Activated CD4-positive, alpha-beta T cell treated with anti-CD3 and anti-CD28 coated beads for 24 hours (primary cell): ENCODE data around the gene MRPS27.
"Not testable (repeated sequence)": the region's sequence is repeated elsewhere in the genome, so short reads cannot be mapped to it uniquely, and the experiment has no call there.

ENCODE experiments used
- DNase-seq, 2 donors: peaks; one replicate each; pipeline ENCODE4 v3.0.0-alpha.2; 2020; ENCODE audit warnings: low read depth in 2 of 2

The MRPS27 gene

DNA sequence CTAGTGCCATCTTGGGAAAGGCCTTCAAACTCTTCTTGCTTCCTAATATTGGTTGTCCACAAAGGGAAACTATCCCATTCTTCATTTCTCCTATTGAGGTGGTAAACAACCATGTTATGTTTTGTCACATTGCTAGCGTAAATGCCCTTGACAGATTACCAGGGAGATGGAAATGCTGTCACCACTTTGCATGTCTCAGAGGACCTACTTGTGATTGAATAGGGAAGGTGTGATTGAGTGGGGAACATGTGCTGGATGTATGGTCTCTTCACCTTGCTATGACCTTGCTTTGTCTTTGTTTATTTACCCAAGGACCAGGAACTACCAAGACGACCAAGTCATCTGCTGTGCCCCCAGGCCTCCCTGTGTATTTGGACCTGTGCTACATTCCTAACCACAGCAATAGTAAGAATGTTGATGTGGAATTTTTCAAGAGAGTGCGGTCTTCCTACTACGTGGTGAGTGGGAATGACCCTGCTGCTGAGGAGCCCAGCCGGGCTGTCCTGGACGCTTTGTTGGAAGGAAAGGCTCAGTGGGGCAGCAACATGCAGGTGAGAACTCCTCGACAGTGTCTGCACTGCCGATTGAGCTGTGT is 116.7 kb downstream of the MRPS27 start:
- DNase-seq, result no peak

DNA sequence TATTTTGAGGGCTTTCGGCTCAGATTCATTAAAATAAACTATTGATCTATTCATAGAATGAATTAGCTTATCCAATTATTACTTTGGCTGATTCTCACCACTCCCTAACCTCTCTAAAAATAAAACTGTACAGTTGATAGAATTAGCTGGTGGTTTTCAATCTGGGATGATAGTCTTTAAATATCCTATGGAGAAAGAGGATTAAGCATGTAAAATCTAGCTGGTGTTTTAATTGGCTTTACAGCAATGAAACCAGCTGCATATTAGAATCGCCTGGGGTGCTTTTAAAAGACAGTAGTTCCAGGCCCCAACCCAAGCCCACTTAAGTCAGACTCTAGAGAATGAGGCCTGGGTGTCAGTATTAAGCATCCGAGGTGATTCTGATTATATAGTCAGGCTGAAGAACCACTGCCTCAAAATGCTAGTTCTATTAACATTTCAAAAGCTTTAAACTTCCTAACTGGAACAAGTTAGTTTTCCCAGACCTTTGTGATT is 117.7 kb downstream of the MRPS27 start:
- DNase-seq, result no peak

GRCh38 chr5:72199681-72200080 is 120.4 kb downstream of the MRPS27 start:
- DNase-seq, result no peak

GRCh38 chr5:72197393-72197792 is 122.6 kb downstream of the MRPS27 start:
- no peak for DNase-seq

DNA sequence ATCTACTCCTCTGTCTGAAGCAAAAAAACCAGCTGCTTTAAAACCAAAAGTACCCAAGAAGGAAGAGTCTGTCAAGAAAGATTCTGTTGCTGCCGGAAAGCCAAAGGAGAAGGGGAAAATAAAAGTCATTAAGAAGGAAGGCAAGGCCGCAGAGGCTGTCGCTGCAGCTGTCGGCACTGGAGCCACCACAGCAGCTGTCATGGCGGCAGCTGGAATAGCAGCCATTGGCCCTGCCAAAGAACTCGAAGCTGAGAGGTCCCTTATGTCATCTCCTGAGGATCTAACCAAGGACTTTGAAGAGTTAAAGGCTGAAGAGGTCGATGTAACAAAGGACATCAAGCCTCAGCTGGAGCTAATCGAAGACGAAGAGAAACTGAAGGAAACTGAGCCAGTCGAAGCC is 124.5 kb downstream of the MRPS27 start:
- DNase-seq, result no peak

DNA sequence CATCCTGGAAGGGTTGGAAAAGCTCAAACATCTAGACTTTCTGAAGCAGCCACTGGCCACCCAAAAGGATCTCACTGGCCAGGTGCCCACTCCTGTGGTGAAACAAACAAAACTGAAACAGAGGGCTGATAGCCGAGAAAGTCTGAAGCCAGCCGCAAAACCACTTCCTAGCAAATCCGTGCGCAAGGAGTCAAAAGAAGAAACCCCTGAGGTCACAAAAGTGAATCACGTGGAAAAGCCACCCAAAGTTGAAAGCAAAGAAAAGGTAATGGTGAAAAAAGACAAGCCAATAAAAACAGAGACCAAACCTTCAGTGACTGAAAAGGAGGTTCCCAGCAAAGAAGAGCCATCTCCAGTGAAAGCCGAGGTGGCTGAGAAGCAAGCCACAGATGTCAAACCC is 125.2 kb downstream of the MRPS27 start:
- DNase-seq, result peak in 1 of 2 donors; percentile 2

DNA sequence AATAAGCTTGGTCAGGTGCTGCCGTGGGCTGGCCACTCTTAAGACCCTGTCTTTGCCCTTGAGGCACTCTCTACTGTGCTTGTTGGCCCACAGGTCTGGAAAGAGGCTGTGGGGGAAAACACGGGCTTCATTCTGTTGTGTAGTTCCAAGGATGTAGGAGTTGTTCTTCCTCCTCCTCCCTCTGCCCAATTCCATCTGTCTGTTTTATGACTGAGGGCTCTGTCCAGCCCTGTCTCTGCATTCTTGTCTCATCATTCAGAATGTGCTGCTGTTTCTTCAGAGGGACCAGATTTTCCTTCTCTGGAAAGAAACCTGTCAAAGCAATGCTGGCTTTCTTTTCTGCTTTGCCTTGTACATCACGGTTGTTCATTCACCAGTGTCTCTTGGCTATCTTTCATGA is 128.6 kb downstream of the MRPS27 start:
- DNase-seq, result no peak

DNA sequence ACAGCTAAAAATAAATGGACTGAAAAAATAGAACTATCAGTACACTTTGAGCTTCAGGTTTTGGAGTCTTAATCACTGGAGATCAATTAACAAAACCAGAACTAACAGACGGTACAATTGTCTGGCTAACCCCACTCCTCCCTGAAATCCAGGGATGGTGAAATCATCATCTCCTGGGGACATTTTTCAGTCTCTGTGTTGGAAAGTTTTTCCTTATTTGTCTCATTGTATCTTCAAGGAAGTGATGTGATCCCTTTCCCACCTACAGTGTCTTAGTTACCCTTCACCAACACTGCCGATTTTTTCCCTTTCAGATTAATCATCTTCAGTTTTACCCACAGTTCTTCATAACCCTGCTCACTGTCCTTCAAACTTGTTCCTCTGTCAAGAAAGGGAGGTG is 130.9 kb downstream of the MRPS27 start:
- DNase-seq, result no peak

DNA sequence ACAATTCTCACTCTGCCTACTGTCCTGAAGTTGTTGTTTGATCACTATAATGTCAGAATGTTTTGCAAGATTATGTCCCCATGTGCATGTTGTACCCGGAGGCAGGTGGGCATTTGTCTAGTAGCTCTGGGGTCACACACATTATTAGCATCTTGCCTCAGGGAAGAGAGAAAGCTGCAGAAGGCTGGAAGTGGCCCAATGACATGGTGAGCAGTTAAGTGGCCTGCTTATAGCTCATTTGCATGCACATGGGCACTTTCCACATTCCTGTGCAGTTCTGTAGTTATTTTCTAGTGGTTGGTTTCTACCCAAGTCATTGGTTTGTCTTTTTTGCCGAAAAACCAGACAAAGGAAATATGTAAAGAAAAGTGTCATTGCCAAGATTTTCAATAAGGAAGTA is 131.9 kb downstream of the MRPS27 start:
- no peak for DNase-seq

DNA sequence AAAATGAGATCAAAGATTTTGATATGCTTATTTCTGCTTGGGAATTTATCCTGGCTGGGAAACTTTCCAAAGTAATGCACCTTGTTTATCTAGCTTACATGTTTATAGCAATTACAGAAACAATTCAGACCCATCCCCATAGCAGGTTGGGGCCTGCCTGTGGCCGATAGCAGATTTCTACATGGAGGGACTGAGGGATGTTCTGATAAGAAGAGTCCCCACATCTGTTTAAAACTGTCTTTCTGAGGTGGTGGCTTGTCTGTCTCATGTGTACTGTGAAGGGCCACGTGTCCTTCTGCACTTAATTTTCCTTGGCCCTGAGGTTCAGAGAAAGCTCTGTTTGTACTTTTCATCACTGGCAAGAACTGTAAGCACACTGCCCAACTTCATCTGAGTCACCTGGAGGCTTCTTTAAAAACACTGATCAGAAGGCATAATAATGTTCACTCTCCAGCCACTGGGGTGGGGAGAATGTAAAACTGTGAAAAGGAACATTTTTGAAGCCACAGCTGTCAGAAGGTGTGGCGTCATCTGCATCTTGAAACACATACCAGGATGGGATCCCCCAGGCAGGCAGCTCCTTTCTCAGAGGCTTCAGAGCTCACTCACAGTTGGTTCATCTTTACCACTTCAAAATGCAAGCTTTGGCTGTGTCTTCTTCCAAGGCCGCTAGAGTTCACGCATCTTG is 132.5 kb downstream of the MRPS27 start:
- no peak for DNase-seq

GRCh38 chr5:72185496-72186329 is 134.3 kb downstream of the MRPS27 start:
- no peak for DNase-seq

DNA sequence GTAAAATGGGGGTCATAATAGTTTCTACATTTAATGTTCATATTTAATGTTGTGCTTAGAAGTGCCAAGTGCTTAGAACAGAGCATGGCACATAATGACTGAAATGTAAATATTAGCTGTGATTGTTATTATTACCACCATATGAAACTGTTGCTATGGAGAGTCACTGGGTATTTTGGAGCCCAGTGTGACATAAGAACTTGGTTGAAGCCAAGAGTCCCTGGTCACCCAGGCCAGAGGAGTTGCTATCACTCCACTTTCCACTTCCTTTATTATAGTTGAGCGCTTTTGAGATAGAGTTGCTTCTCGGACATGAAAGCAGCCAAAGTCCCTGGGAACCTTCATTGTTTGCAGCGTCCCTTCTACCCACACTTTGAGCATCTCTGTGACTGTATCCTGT is 135.6 kb downstream of the MRPS27 start:
- DNase-seq, result no peak

DNA sequence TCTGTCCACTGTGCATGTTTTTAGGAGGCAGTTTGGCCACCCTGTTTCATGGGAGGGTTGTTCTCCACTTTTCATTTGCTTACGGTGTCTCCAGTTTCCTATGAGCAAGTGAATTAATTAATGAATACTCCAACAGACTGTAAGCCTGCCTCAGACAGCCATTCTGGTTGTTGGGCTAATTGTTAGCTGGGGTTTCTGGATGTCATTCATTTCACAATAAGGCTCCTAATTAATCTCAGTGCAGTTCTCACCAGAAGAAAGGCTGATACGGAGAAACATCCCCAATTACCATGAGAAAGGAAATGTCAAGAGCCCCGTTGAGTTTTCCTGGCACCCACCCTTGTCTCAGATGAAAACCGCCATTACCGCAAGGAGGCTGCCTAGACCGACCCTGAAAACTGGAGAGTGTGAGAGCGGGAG is 136.9 kb downstream of the MRPS27 start:
- no peak for DNase-seq

DNA sequence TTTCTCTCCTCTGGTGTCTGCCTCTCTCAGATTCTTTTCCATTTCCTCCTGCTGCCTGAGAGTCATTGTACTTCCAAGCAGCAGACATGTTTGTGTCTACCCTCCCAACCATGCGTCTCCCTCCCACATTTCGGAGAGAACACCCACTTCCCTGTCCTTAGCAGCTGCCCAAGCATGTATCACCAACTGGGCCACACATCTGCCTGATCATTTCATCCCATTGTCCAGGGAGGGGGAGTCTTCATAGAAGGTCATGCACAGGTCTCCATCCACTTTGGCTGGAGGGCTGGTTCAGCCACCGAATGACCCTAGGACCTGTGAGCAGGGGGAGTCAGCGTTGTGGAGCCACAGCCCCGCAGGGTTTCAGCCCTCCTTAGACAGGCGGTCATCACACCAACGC is 137.4 kb downstream of the MRPS27 start:
- DNase-seq, result no peak

DNA sequence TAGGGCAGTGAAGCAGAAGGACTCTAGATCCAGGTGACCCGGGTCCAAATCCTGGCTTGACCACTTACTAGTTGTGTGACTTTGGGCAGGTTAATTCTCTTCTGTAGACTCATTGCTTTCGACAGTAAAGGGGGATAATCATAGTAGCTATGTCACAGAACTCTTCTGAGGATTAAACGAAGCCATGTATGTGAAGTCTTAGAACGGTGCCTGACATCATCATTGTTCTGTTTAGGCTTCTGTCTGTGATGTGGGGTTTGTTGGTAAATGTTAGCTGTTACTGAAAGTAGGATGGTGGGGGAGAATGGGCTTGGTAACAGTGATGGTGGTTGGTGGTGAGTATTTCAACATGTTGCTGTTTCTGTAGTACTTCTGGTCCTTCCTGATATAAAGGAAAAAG is 139.1 kb downstream of the MRPS27 start:
- DNase-seq, result no peak

GRCh38 chr5:72179816-72180440 is 140.1 kb downstream of the MRPS27 start:
- DNase-seq, result no peak

DNA sequence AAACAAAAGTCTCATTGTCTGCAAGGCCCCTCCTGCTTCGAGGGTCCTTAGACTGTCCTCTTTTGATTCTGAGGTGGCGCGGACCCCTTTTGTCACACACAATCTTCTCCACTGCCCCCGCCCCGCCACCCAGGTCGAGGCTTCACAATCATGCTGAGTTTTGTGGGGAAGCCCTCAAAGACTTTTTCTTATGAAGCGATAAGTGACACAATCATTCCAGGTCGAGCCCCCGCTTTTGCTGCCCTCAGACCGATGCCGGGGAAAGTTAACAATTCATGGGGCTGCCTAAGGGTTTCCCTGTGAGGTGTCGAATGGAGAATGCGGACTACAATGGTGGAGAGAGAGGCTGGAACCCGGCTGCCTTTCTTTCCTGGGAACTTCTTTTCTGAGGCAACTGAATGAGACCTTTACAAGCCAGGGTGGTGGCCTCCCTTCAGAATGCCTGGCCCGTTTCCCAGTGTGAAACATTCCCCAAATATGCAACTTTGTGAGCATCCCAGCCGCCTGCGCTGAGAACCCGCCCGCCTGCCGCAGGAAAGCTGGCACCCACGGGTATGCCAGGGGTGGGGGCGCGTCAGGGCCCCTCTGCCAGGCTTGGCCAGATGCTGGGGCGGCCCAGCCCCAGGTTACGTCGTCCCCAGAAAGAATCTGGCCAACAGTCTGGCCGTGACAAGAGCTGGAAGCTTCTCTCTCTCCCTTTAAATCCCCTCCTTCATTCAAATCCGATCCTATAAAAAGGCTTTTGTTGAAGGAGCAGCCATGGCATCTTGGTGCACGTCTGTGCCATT is 140.8 kb downstream of the MRPS27 start:
- DNase-seq, result no peak

DNA sequence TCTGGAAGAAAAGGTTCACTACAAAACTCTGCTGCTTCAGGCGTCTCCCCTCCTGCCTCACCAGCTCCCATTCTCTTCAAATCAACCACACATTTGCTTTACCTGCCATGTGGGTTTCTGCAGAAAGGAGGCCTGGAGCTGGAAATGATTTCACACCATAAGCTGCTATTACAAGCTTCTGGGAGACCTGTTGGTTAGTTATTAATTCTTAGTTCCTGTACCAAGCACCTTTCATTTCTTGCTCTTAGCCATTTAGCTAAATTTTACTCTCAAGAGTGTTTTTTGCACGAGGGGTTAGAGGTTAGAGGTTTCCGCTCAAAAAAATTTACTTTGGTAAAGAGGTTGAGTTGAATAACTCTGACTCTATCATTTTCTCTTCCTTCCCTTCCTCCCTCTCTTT is 142.5 kb downstream of the MRPS27 start:
- no peak for DNase-seq

- no peak for DNase-seq
Measured at GRCh38 chr5:72172786-72173185, 147.3 kb downstream of the MRPS27 start.

DNA sequence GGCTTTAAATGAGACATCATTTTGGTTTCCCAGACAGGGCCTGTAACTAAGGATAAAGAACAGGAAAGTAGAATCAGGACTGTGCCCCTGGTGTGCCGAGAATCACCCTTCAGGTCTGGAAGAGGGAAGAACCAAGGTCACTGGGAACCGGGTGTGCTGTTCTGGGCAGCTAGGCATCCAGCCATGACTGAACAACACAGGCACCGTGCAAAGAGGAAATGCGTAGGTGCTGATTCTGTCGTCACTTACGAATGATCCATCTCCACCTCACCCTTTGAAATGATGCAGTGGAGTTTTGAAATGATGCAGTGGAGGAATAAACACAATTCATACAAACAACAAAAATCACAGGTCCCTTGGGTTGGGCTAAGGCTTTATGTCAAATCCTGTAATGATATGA is 148.4 kb downstream of the MRPS27 start:
- DNase-seq, result no peak

GRCh38 chr5:72171181-72171580 is 148.9 kb downstream of the MRPS27 start:
- DNase-seq, result not testable (repeated sequence)

DNA sequence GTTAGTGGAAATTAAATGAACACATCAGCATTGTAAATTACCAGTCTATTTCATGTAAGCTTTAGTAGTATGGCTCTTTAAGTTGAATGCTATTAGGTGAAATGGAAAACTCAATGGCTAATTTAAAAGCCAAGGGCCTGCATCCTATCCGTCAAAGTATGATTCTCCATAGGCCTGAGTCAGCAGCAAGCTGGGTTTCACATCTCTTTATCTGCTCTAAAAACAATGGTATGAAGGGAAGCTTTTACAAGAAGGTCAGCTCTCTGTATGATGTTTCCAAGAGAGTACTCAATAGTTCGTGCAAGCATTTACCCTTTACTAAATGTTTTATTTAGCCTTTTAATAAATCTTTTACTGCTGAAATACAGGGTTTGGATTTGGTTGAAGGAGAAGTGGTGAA is 149.9 kb downstream of the MRPS27 start:
- DNase-seq, result no peak
